ENCODE data around the gene ZBED4. TPM values are rescaled to one million over a fixed set of nuclear protein-coding genes. Genes with fewer than 3 reads are reported as not detected.
A peak's percentile ranks its signal among the peaks of the same experiment; 100 is the strongest.

The ZBED4 gene
- total and polyA plus RNA-seq, 8 donors = 12.8 to 19.8 (median 15.1) TPM

- TF ChIP-seq CTCF (IDR thresholded peaks at IDR 0.05) = no peak
- peaks cover 13 to 30% of the 10 kb centered on the region in 2 donors for H3K4me1 ChIP-seq
- no peaks in the 10 kb centered on the region for H3K9me3 ChIP-seq
- H3K36me3 ChIP-seq = peaks cover 0 to 35% of the 10 kb centered on the region in 2 donors
- H3K4me3 ChIP-seq = peak overlapping the region; percentile 87 to 93
- H3K27ac ChIP-seq = peak overlapping the region in 1 of 2 donors; percentile 96
- no peaks in the 10 kb centered on the region for H3K27me3 ChIP-seq
- ATAC-seq (no peak), DNase-seq (no peak)
- intact Hi-C loops (cut with DNase I) = loop anchor here in 1 of 2 donors (10.0 kb wide), 1 partner anchor 144 kb away; no protein-coding TSS in a partner anchor
Observed at GRCh38 chr22:49918911-49919881, 65.6 kb downstream of the ZBED4 start.

DNA sequence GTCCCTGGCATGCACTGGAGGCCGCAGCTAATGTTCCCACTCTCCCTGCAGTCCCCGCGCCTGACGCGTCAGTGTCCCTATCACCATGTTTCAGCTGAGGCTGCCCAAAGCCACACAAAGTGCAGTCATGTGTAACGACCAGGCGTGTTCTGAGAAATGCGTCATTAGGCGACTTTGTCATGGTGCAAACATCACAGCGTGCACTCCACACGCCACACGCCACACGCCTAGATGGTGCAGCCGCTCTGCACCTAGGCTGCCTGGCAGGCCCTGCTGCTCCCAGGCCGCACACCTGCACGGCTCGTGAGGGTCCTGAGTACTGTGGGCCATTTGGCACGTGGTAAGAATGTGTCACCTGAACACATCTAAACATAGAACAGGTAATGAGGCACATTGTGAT, 67.2 kb downstream of the ZBED4 start:
- Histone ChIP-seq H3K36me3 (peaks cover 0 to 50% of the 10 kb centered on the region in 2 donors), H3K4me1 (peaks cover 13 to 39% of the 10 kb centered on the region in 2 donors), H3K27ac (no peak overlapping the region), H3K9me3 (no peaks in the 10 kb centered on the region), H3K27me3 (no peaks in the 10 kb centered on the region), H3K4me3 (no peak overlapping the region)
- intact Hi-C loops (cut with DNase I) = loop anchor here in 1 of 2 donors (10.0 kb wide), 2 partner anchors 64 to 126 kb away; no protein-coding TSS in a partner anchor
- no peak for DNase-seq
- TF ChIP-seq CTCF (IDR thresholded peaks at IDR 0.05) = no peak
- ATAC-seq = no peak

- no peak for DNase-seq
- no peaks in the 10 kb centered on the region for H3K9me3 ChIP-seq
- no peaks in the 10 kb centered on the region for H3K27me3 ChIP-seq
- H3K4me1 ChIP-seq = peaks cover 13 to 41% of the 10 kb centered on the region in 2 donors
- H3K4me3 ChIP-seq = no peak overlapping the region
- intact Hi-C loops (cut with DNase I) = loop anchor here in 1 of 2 donors (10.0 kb wide), 2 partner anchors 63 to 127 kb away; no protein-coding TSS in a partner anchor
- no peak for TF ChIP-seq CTCF (IDR thresholded peaks at IDR 0.05)
- peaks cover 0 to 51% of the 10 kb centered on the region in 2 donors for H3K36me3 ChIP-seq
- no peak for ATAC-seq
- H3K27ac ChIP-seq = no peak overlapping the region
Observed at GRCh38 chr22:49921508-49922278, 68.0 kb downstream of the ZBED4 start.

DNA sequence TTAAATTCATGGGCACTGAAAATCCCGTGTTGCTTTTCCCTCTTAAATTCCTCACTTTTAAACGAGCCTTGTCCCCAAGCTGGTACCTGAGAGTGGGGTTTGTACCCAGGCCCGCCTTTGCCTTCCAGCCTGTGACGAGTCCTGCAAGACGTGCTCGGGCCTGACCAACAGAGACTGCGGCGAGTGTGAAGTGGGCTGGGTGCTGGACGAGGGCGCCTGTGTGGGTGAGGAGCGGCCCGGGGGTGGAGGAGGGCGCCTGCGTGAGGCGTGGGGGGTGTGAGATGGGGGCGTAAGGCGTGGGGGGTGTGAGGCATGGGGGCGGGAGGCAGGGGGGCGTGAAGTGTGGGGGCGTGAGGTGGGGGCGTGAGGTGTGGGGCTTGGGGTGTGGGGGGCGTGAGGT, 68.8 kb downstream of the ZBED4 start:
- ATAC-seq = no peak
- DNase-seq = no peak
- H3K4me3 ChIP-seq = no peak overlapping the region
- peaks cover 0 to 58% of the 10 kb centered on the region in 2 donors for H3K36me3 ChIP-seq
- no peak for TF ChIP-seq CTCF (IDR thresholded peaks at IDR 0.05)
- intact Hi-C loops (cut with DNase I) = loop anchor here in 1 of 2 donors (10.0 kb wide), 2 partner anchors 62 to 128 kb away; no protein-coding TSS in a partner anchor
- peaks cover 8 to 33% of the 10 kb centered on the region in 2 donors for H3K4me1 ChIP-seq
- no peaks in the 10 kb centered on the region for H3K27me3 ChIP-seq
- no peak overlapping the region for H3K27ac ChIP-seq
- no peaks in the 10 kb centered on the region for H3K9me3 ChIP-seq
